H1 (cell line): ENCODE measurements around the gene ERC1. TPM values are rescaled to one million over a fixed set of nuclear protein-coding genes. Genes with fewer than 3 reads are reported as not detected.

Experiments
- CTCF ChIA-PET: fragments of 300-600 bp; sonication (Branson Sonifier 250); formaldehyde crosslinking; loops from one replicate; lab custom pipeline; 2021; ENCODE audit not compliant: partially characterized antibody; lab: Charles Lee
- POLR2A ChIA-PET: fragments of 300-600 bp; sonication (Branson Sonifier 250); formaldehyde crosslinking; loops from one replicate; lab custom pipeline; 2021; ENCODE audit warnings: inconsistent platforms; ENCODE audit not compliant: partially characterized antibody; lab: Charles Lee
- DNase-seq, 2 experiments: peaks; one replicate each; pipeline versions ENCODE4 v3.0.0 to v3.0.0-alpha.2; 2010 to 2022; ENCODE audit warnings: low spot score in 2 of 2, low read depth in 1 of 2, mixed read lengths in 1 of 2
- FAIRE-seq: peaks from 2 replicates; lab custom pipeline; 2011; peaks lifted over from hg19 to GRCh38; lab: Jason Lieb, UNC
- H2AFZ ChIP-seq: 2 replicates; pipeline ENCODE4 v1.8.1; 2012; ENCODE audit warnings: low read length, inconsistent platforms
- H2AK5ac ChIP-seq: 2 replicates; pipeline ENCODE4 v1.6.1; 2013; ENCODE audit warnings: low read depth, low read length
- H2BK120ac ChIP-seq: replicated peaks from 2 replicates; pipeline ENCODE3; 2013; ENCODE audit warnings: low read depth, low read length, inconsistent platforms
- H2BK12ac ChIP-seq: 2 replicates; pipeline ENCODE4 v1.6.1; 2013; ENCODE audit warnings: low read depth, low read length
- H2BK15ac ChIP-seq: 2 replicates; pipeline ENCODE4 v1.6.1; 2013; ENCODE audit warnings: low read length
- H2BK20ac ChIP-seq: 2 replicates; pipeline ENCODE4 v1.6.1; 2013; ENCODE audit warnings: low read length
- H2BK5ac ChIP-seq: 2 replicates; pipeline ENCODE4 v1.6.1; 2013; ENCODE audit warnings: low read depth, low read length
- H3K14ac ChIP-seq: 2 replicates; pipeline ENCODE4 v1.6.1; 2013; ENCODE audit warnings: inconsistent platforms; ENCODE audit not compliant: insufficient read length
- H3K18ac ChIP-seq: 2 replicates; pipeline ENCODE4 v1.6.1; 2013; ENCODE audit warnings: low read length; ENCODE audit errors: extremely low read depth
- H3K23ac ChIP-seq: 2 replicates; pipeline ENCODE4 v1.6.1; 2013; ENCODE audit warnings: inconsistent platforms; ENCODE audit not compliant: insufficient read length
- H3K23me2 ChIP-seq: 2 replicates; pipeline ENCODE4 v1.6.1; 2013; ENCODE audit warnings: low read depth, low read length
- H3K27ac ChIP-seq: 2 replicates; pipeline ENCODE4 v1.6.1; 2011; ENCODE audit warnings: low read depth, low read length, inconsistent platforms
- H3K27me3 ChIP-seq, 4 experiments: replicated peaks in 1 of 4; 1 replicate in 1 of 4; 2 replicates in 3 of 4; pipeline versions ENCODE4 v1.6.1 to v1.8.1; 2011 to 2013; ENCODE audit warnings: low read length in 3 of 4, mild to moderate bottlenecking in 3 of 4, inconsistent platforms in 2 of 4, mixed read lengths in 2 of 4, moderate library complexity in 1 of 4; ENCODE audit not compliant: control insufficient read depth in 3 of 4, insufficient read depth in 3 of 4; ENCODE audit errors: extremely low read depth in 1 of 4
- H3K36me3 ChIP-seq, 4 experiments: 2 replicates each; pipeline versions ENCODE4 v1.6.1 to v1.8.1; 2011 to 2013; ENCODE audit warnings: mild to moderate bottlenecking in 4 of 4, low read length in 3 of 4, moderate library complexity in 2 of 4, control low read depth in 1 of 4, inconsistent platforms in 1 of 4; ENCODE audit not compliant: insufficient read depth in 4 of 4, control insufficient read depth in 2 of 4
- H3K4ac ChIP-seq: replicated peaks from 2 replicates; pipeline ENCODE3; 2013; ENCODE audit warnings: low read length, low read depth, mixed read lengths, inconsistent platforms; ENCODE audit not compliant: insufficient read length
- H3K4me1 ChIP-seq, 4 experiments: replicated peaks in 1 of 4; 1 replicate in 1 of 4; 2 replicates in 3 of 4; pipeline versions ENCODE4 v1.6.1 to v1.8.1; 2011 to 2013; ENCODE audit warnings: low read length in 3 of 4, inconsistent platforms in 2 of 4, mixed read lengths in 1 of 4; ENCODE audit not compliant: insufficient read depth in 4 of 4, control insufficient read depth in 3 of 4
- H3K4me2 ChIP-seq, 2 experiments: 2 replicates each; pipeline versions ENCODE4 v1.6.1 to v1.8.1; 2011 to 2013; ENCODE audit warnings: low read depth in 2 of 2, low read length in 2 of 2, control low read depth in 1 of 2, inconsistent platforms in 1 of 2, mild to moderate bottlenecking in 1 of 2; ENCODE audit not compliant: insufficient read depth in 1 of 2
- H3K4me3 ChIP-seq, 4 experiments: fragments of 200-600, 300-600 bp in 1 of 4; sonication (generic), shearing (Covaris generic), sonication (Bioruptor Twin) in 1 of 4; 2 replicates each; pipeline versions ENCODE4 v1.5.1 to v1.8.1; 2011 to 2016; ENCODE audit warnings: low read length in 4 of 4, low read depth in 3 of 4, control low read depth in 2 of 4, inconsistent platforms in 2 of 4, mild to moderate bottlenecking in 2 of 4, mixed read lengths in 1 of 4, moderate library complexity in 1 of 4; ENCODE audit not compliant: insufficient read depth in 2 of 4; ENCODE audit errors: extremely low read depth in 1 of 4
- H3K56ac ChIP-seq: replicated peaks from 2 replicates; pipeline ENCODE3; 2013; ENCODE audit warnings: low read depth, mild to moderate bottlenecking, mixed read lengths, low read length, inconsistent platforms; ENCODE audit not compliant: insufficient read length
- H3K79me1 ChIP-seq: 2 replicates; pipeline ENCODE4 v1.6.1; 2013; ENCODE audit warnings: low read depth, low read length, control low read depth
- H3K79me2 ChIP-seq, 2 experiments: 2 replicates each; pipeline versions ENCODE4 v1.6.1 to v1.8.1; 2012 to 2013; ENCODE audit warnings: low read length in 2 of 2, mild to moderate bottlenecking in 2 of 2, inconsistent platforms in 1 of 2; ENCODE audit not compliant: insufficient read depth in 2 of 2, control insufficient read depth in 1 of 2
- H3K9ac ChIP-seq, 4 experiments: replicated peaks in 1 of 4; 1 replicate in 1 of 4; 2 replicates in 3 of 4; pipeline versions ENCODE4 v1.6.1 to v1.8.1; 2011 to 2013; ENCODE audit warnings: low read depth in 3 of 4, low read length in 3 of 4, control low read depth in 2 of 4, mild to moderate bottlenecking in 2 of 4, moderate library complexity in 2 of 4, inconsistent platforms in 1 of 4; ENCODE audit errors: extremely low read depth in 1 of 4
- H3K9me3 ChIP-seq, 2 experiments: 2 replicates each; pipeline versions ENCODE4 v1.6.1 to v1.8.1; 2012 to 2013; ENCODE audit warnings: mild to moderate bottlenecking in 2 of 2, moderate library complexity in 2 of 2, control low read depth in 1 of 2, inconsistent platforms in 1 of 2, low read depth in 1 of 2, low read length in 1 of 2, mixed read lengths in 1 of 2; ENCODE audit not compliant: insufficient read depth in 2 of 2
- H4K20me1 ChIP-seq, 2 experiments: replicated peaks in 1 of 2; 2 replicates each; pipeline versions ENCODE3 to v1.8.1; 2011 to 2013; ENCODE audit warnings: inconsistent platforms in 2 of 2, low read length in 2 of 2, mild to moderate bottlenecking in 1 of 2; ENCODE audit not compliant: insufficient read depth in 2 of 2, control insufficient read depth in 1 of 2
- H4K5ac ChIP-seq: 2 replicates; pipeline ENCODE4 v1.6.1; 2013; ENCODE audit warnings: low read length, low read depth, mixed read lengths, inconsistent platforms; ENCODE audit not compliant: insufficient read length
- H4K8ac ChIP-seq: 2 replicates; pipeline ENCODE4 v1.8.0; 2013; ENCODE audit warnings: mild to moderate bottlenecking, moderate library complexity, low read length, inconsistent platforms; ENCODE audit not compliant: insufficient read depth; ENCODE audit errors: extremely low read depth
- H4K91ac ChIP-seq: replicated peaks from 2 replicates; pipeline ENCODE3; 2013; ENCODE audit warnings: low read length, mixed read lengths, inconsistent platforms; ENCODE audit not compliant: insufficient read length
- EP300 ChIP-seq, 2 experiments: IDR thresholded peaks; 1 replicate in 1 of 2; 2 replicates in 1 of 2; pipeline ENCODE4 v1.6.1; 2011 to 2012; ENCODE audit warnings: low read depth in 2 of 2, low read length in 2 of 2, mild to moderate bottlenecking in 2 of 2, borderline replicate concordance in 1 of 2, inconsistent platforms in 1 of 2, moderate library complexity in 1 of 2
- RNF2 ChIP-seq: fragments of 200-900, 300-1000 bp; sonication (generic); IDR thresholded peaks from 2 replicates; pipeline ENCODE4 v1.7.1; 2016; ENCODE audit warnings: borderline replicate concordance, low read depth, mild to moderate bottlenecking, antibody characterized with exemption, low read length; ENCODE audit not compliant: poor library complexity, severe bottlenecking; ENCODE audit errors: missing control alignments
- ZNF274 ChIP-seq: IDR thresholded peaks from 2 replicates; pipeline ENCODE4 v1.7.0; 2012; ENCODE audit warnings: low read length, borderline replicate concordance; ENCODE audit errors: extremely low read depth
- WGBS, 2 experiments: shearing (Covaris generic) in 1 of 2; methylation state at CpG; one replicate each; pipeline versions ENCODE4 v1.1.6 to v1.1.7; 2013 to 2015; ENCODE audit warnings: low lambda C conversion rate in 2 of 2, mixed read lengths in 2 of 2, inconsistent platforms in 1 of 2, low coverage in 1 of 2, missing lambda C conversion rate in 1 of 2; ENCODE audit not compliant: insufficient replicate concordance in 2 of 2, insufficient coverage in 1 of 2, insufficient read length in 1 of 2; ENCODE audit errors: extremely low coverage in 1 of 2, missing lambda C conversion rate in 1 of 2; 5-methylcytosine and 5-hydroxymethylcytosine counted together
- polyA plus RNA-seq, 7 experiments: library from polyadenylated mRNA; depleted of rRNA in 3 of 7; stranded (reverse) in 5 of 7; unstranded in 2 of 7; fragments of >200 nt in 5 of 7; fragments of 200-250 nt in 2 of 7; gene quantifications; 1 replicate in 5 of 7; 2 replicates in 1 of 7; 4 replicates in 1 of 7; pipeline versions ENCODE4 v1.2.1 to v1.2.3, GENCODE V29; 2011 to 2013; ENCODE audit warnings: missing spikeins in 2 of 7, mixed read lengths in 2 of 7
- total RNA-seq: library from RNA; stranded (reverse); fragmentation: NEBNext Ultra II Directional; extraction: Animal tissue kit (Norgen Biotek cat#: 25700); gene quantifications from 2 replicates; pipeline ENCODE4 v1.2.1, GENCODE V29; 2021

The ERC1 gene
- total and polyA plus RNA-seq, 2 of the 8 experiments (the other 6 are each of a cell fraction or from before 2014, with no cell fraction given), result 7.8 to 45.7 TPM

- no peak for FAIRE-seq
- H3K9me3 ChIP-seq, result no peaks in the 10 kb centered on the region
- no peak overlapping the region for H2BK20ac ChIP-seq
- no peak overlapping the region for H2BK120ac ChIP-seq
- ChIA-PET POLR2A (no interaction called here), CTCF (interaction anchor here (0.7 to 1.9 kb wide), 4 partner anchors 19 to 129 kb away, joined by 3 to 6 read pairs (median 4); no protein-coding TSS in a partner anchor)
- H3K18ac ChIP-seq, result no peak overlapping the region
- H3K4me3 ChIP-seq, result no peak overlapping the region
- no peak overlapping the region for H2BK5ac ChIP-seq
- no peak overlapping the region for H2BK15ac ChIP-seq
- H3K27ac ChIP-seq, result no peak overlapping the region
- no peak overlapping the region for H4K5ac ChIP-seq
- 92% methylated on average over 6 of the region's 6 CpGs; no CpG with 5 or more reads in 1 of the 2 experiments for WGBS, 2 experiments
- no peaks in the 10 kb centered on the region for H4K20me1 ChIP-seq
- no peak overlapping the region for H3K56ac ChIP-seq
- H3K4ac ChIP-seq, result no peak overlapping the region
- TF ChIP-seq ZNF274 (no peak), EP300 (IDR thresholded peaks at IDR 0.05; ENCODE audit: borderline replicate concordance in 1 of 2, low read depth in 2 of 2, low read length in 2 of 2) (no peak), RNF2 (no peak)
- no peaks in the 10 kb centered on the region for H3K27me3 ChIP-seq
- H4K8ac ChIP-seq, result no peak overlapping the region
- no peaks in the 10 kb centered on the region for H3K36me3 ChIP-seq
- H3K4me1 ChIP-seq, result peaks cover 0 to 8% (median 4%) of the 10 kb centered on the region in 4 experiments; a peak in 4 of 7 replicates
- no peak overlapping the region for H3K9ac ChIP-seq
- no peak overlapping the region for H3K14ac ChIP-seq
- H2AFZ ChIP-seq, result no peak overlapping the region
- H3K4me2 ChIP-seq, result no peak overlapping the region
- no peaks in the 10 kb centered on the region for H3K79me1 ChIP-seq
- H3K23ac ChIP-seq, result no peak overlapping the region
- no peaks in the 10 kb centered on the region for H3K23me2 ChIP-seq
- DNase-seq, result no peak
- no peak overlapping the region for H4K91ac ChIP-seq
- no peak overlapping the region for H2AK5ac ChIP-seq
- no peak overlapping the region for H2BK12ac ChIP-seq
- H3K79me2 ChIP-seq, result no peaks in the 10 kb centered on the region
Measured at GRCh38 chr12:1213205-1213604, 222.2 kb downstream of the ERC1 start.
